NCI-H226 (cell line): ENCODE data around the gene RASSF7.

Source experiments
- DNase-seq: peaks from one replicate; pipeline ENCODE4 v3.0.0-alpha.2; 2015

Gene RASSF7

GRCh38 chr11:533586-534395, 27.0 kb upstream of the RASSF7 start:
- DNase-seq = no peak

- no peak for DNase-seq
Observed at GRCh38 chr11:534396-535209, 26.2 kb upstream of the RASSF7 start.

GRCh38 chr11:535210-535518, 25.6 kb upstream of the RASSF7 start:
- DNase-seq = no peak

GRCh38 chr11:535519-536454, 25.0 kb upstream of the RASSF7 start, which contains the start of gene HRAS:
Gene HRAS, minus strand, starts transcription at chr11:535576.
- peak; percentile 87 for DNase-seq

- peak; percentile 80 for DNase-seq
Observed at GRCh38 chr11:536841-537621, 23.7 kb upstream of the RASSF7 start, which contains the start of gene LRRC56. Gene LRRC56, plus strand, starts transcription at chr11:537527. Its CDS starts 3,158 bp downstream, at chr11:540685.

GRCh38 chr11:537622-538430, 22.9 kb upstream of the RASSF7 start:
- DNase-seq = no peak

- no peak for DNase-seq
Observed at GRCh38 chr11:538431-539051, 22.2 kb upstream of the RASSF7 start.

- no peak for DNase-seq
Observed at GRCh38 chr11:539971-540481, 20.7 kb upstream of the RASSF7 start.

GRCh38 chr11:540583-541432, 20.0 kb upstream of the RASSF7 start:
- DNase-seq = no peak

GRCh38 chr11:541433-541885, 19.3 kb upstream of the RASSF7 start:
- no peak for DNase-seq

GRCh38 chr11:544817-545166, 16.0 kb upstream of the RASSF7 start:
- no peak for DNase-seq

GRCh38 chr11:545171-545570, 15.6 kb upstream of the RASSF7 start:
- no peak for DNase-seq

GRCh38 chr11:548700-549603, 11.8 kb upstream of the RASSF7 start:
- DNase-seq = no peak

GRCh38 chr11:550021-550745, 10.6 kb upstream of the RASSF7 start:
- no peak for DNase-seq

GRCh38 chr11:550746-551085, 10.1 kb upstream of the RASSF7 start:
- no peak for DNase-seq

GRCh38 chr11:551131-551530, 9.6 kb upstream of the RASSF7 start:
- DNase-seq = no peak

GRCh38 chr11:551596-551995, 9.2 kb upstream of the RASSF7 start:
- no peak for DNase-seq
